ENCODE measurements around the gene TBC1D3B.
"Not testable (repeated sequence)": the region's sequence is repeated elsewhere in the genome, so short reads cannot be mapped to it uniquely, and the experiment has no call there.

The TBC1D3B gene

DNA sequence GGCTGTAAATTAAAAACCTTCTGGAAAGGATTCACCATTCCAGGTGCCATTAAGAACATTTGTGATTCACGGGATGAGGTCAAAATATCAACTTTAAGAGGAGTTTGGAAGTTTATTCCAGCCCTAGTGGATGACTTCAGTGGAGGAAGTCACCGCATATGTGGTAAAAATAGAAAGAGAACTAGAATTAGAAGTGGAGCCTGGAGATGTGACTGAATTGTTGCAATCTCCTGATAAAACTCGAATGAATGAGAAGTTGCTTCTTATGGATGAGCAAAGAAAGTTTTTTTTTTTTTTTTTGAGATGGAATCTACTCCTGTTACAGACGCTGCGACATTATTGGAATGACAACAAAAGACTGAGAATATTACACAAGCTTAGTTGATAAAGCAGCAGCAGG is 46.1 kb downstream of the TBC1D3B start:
- Histone ChIP-seq H3K9ac (ENCODE audit: low read length in 5 of 5) (no peak overlapping the region), H3K27ac (ENCODE audit: low read depth, low read length) (no peak overlapping the region), H3K4me1 (ENCODE audit: control insufficient read depth in 5 of 5, insufficient read depth in 5 of 5, low read length in 5 of 5) (peaks cover 0 to 16% (median 0%) of the 10 kb centered on the region in 5 donors)

DNA sequence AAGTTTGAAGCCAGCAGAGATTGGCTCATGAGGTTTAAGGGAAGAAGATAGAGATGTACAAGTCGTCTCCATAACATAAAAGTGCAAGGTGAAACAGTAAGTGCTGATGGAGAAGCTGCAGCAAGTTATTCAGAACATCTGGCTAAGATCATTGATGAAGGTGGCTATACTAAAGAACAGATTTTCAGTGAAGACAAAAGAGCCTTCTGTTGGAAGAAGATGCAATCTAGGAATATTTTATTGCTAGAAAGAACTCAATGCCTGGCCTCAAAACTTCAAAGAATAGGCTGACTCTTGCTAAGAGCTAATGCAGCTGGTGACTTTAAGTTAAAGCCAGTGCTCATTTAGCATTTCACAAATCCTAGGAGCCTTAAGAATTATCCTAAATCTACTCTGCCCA is 46.8 kb downstream of the TBC1D3B start:
- no peak overlapping the region for H3K27ac ChIP-seq (ENCODE audit: low read depth, low read length)
- no peak overlapping the region for H3K9ac ChIP-seq (ENCODE audit: low read length in 5 of 5)
- H3K9me3 ChIP-seq (ENCODE audit: control insufficient read depth in 5 of 5, low read length in 5 of 5) = peaks cover 5 to 21% (median 17%) of the 10 kb centered on the region in 5 donors
- H3K4me3 ChIP-seq (ENCODE audit: low read depth in 1 of 5, low read length in 5 of 5) = no peak overlapping the region
- H3K36me3 ChIP-seq (ENCODE audit: control insufficient read depth in 5 of 5, insufficient read depth in 5 of 5, low read length in 5 of 5) = no peaks in the 10 kb centered on the region
- H3K27me3 ChIP-seq (ENCODE audit: control insufficient read depth in 5 of 5, insufficient read depth in 4 of 5, low read length in 5 of 5) = peaks cover 0 to 5% (median 0%) of the 10 kb centered on the region in 5 donors
- peaks cover 0 to 16% (median 0%) of the 10 kb centered on the region in 5 donors for H3K4me1 ChIP-seq (ENCODE audit: control insufficient read depth in 5 of 5, insufficient read depth in 5 of 5, low read length in 5 of 5)

More for the DNA sequence above, 46.1 kb downstream of the TBC1D3B start:
- H3K36me3 ChIP-seq (ENCODE audit: control insufficient read depth in 5 of 5, insufficient read depth in 5 of 5, low read length in 5 of 5) = no peaks in the 10 kb centered on the region
- H3K4me3 ChIP-seq (ENCODE audit: low read depth in 1 of 5, low read length in 5 of 5) = no peak overlapping the region
- peaks cover 0 to under 1% (median 0%) of the 10 kb centered on the region in 5 donors for H3K27me3 ChIP-seq (ENCODE audit: control insufficient read depth in 5 of 5, insufficient read depth in 4 of 5, low read length in 5 of 5)
- peaks cover 2 to 15% (median 9%) of the 10 kb centered on the region in 5 donors for H3K9me3 ChIP-seq (ENCODE audit: control insufficient read depth in 5 of 5, low read length in 5 of 5)

DNA sequence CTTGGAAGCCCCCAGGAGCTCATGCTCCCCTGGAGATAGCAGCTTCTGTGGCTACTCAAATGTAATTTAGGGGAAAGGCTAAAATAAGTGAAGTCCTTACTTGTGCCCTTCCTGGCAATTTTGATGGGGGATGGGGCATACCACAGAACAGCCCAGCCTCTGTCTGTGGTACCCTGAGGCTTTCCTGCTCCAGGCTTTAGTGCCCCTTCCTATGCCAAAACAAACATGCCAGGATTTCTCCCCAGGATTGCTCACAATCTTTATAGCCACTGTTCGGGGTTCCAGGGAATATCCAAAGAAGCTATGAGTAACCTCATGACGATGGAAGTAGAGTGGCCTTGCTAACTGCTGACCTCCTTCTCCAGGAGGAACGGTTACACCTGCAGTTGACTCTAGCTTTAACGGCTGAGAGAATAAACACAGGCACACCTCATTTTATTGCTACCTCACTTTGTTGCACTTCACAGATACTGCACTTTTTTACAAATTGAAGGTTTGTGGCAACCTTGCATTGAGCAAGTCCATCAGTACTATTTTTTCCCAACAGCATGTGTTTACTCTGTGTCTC is 47.9 kb downstream of the TBC1D3B start:
- no peak overlapping the region for H3K9ac ChIP-seq (ENCODE audit: low read length in 5 of 5)
- H3K27ac ChIP-seq (ENCODE audit: low read depth, low read length) = no peak overlapping the region
- H3K27me3 ChIP-seq (ENCODE audit: control insufficient read depth in 5 of 5, insufficient read depth in 4 of 5, low read length in 5 of 5) = peaks cover 0 to 5% (median 0%) of the 10 kb centered on the region in 5 donors
- H3K9me3 ChIP-seq (ENCODE audit: control insufficient read depth in 5 of 5, low read length in 5 of 5) = peaks cover 5 to 21% (median 17%) of the 10 kb centered on the region in 5 donors
- peaks cover 0 to 11% (median 0%) of the 10 kb centered on the region in 5 donors for H3K4me1 ChIP-seq (ENCODE audit: control insufficient read depth in 5 of 5, insufficient read depth in 5 of 5, low read length in 5 of 5)
- H3K36me3 ChIP-seq (ENCODE audit: control insufficient read depth in 5 of 5, insufficient read depth in 5 of 5, low read length in 5 of 5) = no peaks in the 10 kb centered on the region
- no peak overlapping the region for H3K4me3 ChIP-seq (ENCODE audit: low read depth in 1 of 5, low read length in 5 of 5)

DNA sequence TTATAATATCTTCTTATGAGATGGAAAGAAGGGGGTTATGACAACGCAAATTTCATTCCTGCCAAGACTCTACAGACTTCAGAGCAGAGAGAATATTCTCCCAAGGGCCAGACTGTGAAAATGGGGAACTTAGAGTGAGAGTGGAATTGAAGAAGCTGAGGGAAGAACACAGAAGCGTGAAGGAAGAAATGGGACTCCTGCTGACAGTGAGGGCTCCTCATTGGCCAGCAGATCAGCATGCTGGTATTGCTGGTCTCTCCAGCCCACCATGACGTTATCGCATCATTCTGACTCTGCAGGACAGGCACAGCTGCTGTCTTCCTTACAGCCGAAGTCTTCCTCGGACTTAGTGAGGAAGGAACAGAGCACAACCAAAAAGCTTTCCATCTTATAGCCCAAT is 48.5 kb downstream of the TBC1D3B start:
- Histone ChIP-seq H3K36me3 (ENCODE audit: control insufficient read depth in 5 of 5, insufficient read depth in 5 of 5, low read length in 5 of 5) (no peaks in the 10 kb centered on the region), H3K27ac (ENCODE audit: low read depth, low read length) (no peak overlapping the region), H3K4me3 (ENCODE audit: low read depth in 1 of 5, low read length in 5 of 5) (no peak overlapping the region), H3K9me3 (ENCODE audit: control insufficient read depth in 5 of 5, low read length in 5 of 5) (peaks cover 5 to 21% (median 17%) of the 10 kb centered on the region in 5 donors), H3K9ac (ENCODE audit: low read length in 5 of 5) (no peak overlapping the region), H3K27me3 (ENCODE audit: control insufficient read depth in 5 of 5, insufficient read depth in 4 of 5, low read length in 5 of 5) (peaks cover 0 to 5% (median 0%) of the 10 kb centered on the region in 5 donors), H3K4me1 (ENCODE audit: control insufficient read depth in 5 of 5, insufficient read depth in 5 of 5, low read length in 5 of 5) (peaks cover 0 to 5% (median 0%) of the 10 kb centered on the region in 5 donors)

DNA sequence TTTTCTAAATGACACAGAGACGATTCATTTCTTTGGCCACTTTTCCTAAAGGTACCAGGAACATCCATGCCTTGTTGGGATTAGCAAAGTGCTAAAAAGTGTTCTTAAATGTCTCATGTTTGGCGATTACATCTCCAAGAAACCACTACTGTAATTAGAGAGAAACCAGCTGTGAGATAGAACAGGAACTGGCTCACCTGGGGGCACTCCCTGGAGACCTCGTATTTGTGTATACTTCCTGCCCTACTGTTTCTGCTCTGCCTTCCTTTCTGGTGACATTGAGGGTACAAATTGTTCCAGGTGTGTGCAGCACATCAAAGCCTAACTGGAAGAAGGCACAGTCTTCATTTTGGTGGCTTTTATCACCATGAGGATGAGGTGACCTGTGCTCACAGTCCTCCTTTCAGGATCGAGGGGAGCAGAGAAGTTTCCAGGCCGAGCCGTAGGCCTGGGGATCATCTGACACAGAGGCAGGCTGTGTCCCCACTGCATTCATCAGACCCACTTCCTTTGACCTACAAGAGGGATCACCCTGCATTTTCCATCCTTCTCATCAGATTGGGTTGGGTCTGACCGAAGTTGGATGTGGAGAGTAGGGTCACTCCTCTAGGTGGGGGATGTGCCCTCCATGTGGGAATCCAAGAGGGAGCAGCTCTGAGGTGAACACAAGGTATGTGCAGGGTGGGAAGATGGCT is 49.1 kb downstream of the TBC1D3B start:
- Histone ChIP-seq H3K9ac (ENCODE audit: low read length in 5 of 5) (no peak overlapping the region), H3K4me1 (ENCODE audit: control insufficient read depth in 5 of 5, insufficient read depth in 5 of 5, low read length in 5 of 5) (no peaks in the 10 kb centered on the region), H3K27ac (ENCODE audit: low read depth, low read length) (no peak overlapping the region), H3K36me3 (ENCODE audit: control insufficient read depth in 5 of 5, insufficient read depth in 5 of 5, low read length in 5 of 5) (no peaks in the 10 kb centered on the region), H3K9me3 (ENCODE audit: control insufficient read depth in 5 of 5, low read length in 5 of 5) (peaks cover 5 to 21% (median 17%) of the 10 kb centered on the region in 5 donors), H3K4me3 (ENCODE audit: low read depth in 1 of 5, low read length in 5 of 5) (no peak overlapping the region), H3K27me3 (ENCODE audit: control insufficient read depth in 5 of 5, insufficient read depth in 4 of 5, low read length in 5 of 5) (peaks cover 0 to 5% (median 0%) of the 10 kb centered on the region in 5 donors)

DNA sequence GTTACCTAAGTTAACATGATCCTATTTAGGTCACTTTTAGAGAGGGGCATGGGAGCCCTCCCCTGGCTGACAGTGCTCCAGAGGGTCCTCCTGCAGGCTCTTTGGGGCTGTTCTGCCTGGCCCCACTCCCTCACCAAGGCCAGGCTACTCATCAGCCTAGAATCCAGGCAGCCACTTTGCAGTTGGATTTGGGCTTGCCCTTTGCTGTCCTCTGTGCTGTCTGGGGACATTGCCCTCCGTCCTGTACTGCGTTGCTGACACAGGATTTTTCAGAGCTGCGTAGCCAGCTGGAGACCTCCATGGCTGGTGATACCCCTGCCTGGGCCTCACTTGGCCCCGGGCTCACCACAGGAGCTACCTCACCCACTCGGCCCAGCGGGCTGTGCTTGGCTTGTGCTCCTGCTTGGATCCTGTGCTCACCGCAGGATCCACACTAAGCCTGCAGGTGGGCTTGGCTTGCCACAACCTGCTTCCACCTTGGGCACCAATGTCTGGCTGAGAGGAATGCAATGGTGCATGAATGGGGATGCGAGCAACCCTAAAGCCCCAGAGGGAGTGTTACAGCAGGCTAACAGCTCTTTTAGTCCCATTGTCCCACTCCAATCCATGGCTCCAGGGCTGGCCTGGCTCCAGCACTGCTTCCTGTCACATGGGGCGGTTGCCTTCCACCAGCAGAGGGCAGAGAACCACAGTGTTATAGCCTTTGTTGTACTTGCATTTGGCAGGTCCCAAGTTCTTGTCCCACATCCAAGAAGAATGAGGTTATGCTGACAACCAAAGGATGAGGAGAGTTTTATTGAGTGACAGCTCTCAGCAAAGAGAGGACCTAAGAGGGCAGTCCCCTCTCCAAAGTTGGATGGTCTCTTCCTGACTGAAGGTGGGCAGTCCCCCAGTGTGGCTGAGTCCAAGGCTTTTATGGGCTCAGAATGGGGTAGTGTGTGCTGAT is 51.3 kb downstream of the TBC1D3B start:
- Histone ChIP-seq H3K27ac (ENCODE audit: low read depth, low read length) (no peak overlapping the region), H3K36me3 (ENCODE audit: control insufficient read depth in 5 of 5, insufficient read depth in 5 of 5, low read length in 5 of 5) (no peaks in the 10 kb centered on the region), H3K4me1 (ENCODE audit: control insufficient read depth in 5 of 5, insufficient read depth in 5 of 5, low read length in 5 of 5) (no peaks in the 10 kb centered on the region), H3K9me3 (ENCODE audit: control insufficient read depth in 5 of 5, low read length in 5 of 5) (peaks cover 5 to 21% (median 19%) of the 10 kb centered on the region in 5 donors), H3K9ac (ENCODE audit: low read length in 5 of 5) (no peak overlapping the region), H3K4me3 (ENCODE audit: low read depth in 1 of 5, low read length in 5 of 5) (peak overlapping the region in 3 of 5 donors; percentile 7 to 27 (median 17)), H3K27me3 (ENCODE audit: control insufficient read depth in 5 of 5, insufficient read depth in 4 of 5, low read length in 5 of 5) (peaks cover 0 to 5% (median 0%) of the 10 kb centered on the region in 5 donors)

DNA sequence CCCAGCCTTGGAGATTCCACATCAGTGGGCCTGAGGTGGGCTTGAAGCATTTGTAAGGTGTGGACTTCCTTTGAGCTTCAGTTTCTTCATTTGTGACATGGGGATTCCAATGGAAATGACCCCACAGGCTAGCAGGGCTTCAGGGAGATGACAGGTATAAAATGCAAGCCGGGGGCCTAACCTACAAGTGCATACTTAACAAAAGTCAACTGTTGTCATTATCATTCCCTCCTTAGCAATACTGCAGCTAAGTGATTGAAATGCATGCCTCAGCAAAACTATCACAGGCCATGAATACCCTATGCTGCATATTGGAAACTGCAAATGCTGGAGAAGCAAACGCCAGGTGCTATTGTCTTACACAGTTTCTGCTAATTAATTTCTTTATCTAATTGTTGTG is 53.0 kb downstream of the TBC1D3B start:
- Histone ChIP-seq H3K9ac (ENCODE audit: low read length in 5 of 5) (no peak overlapping the region), H3K9me3 (ENCODE audit: control insufficient read depth in 5 of 5, low read length in 5 of 5) (peaks cover 5 to 21% (median 19%) of the 10 kb centered on the region in 5 donors), H3K4me1 (ENCODE audit: control insufficient read depth in 5 of 5, insufficient read depth in 5 of 5, low read length in 5 of 5) (no peaks in the 10 kb centered on the region), H3K4me3 (ENCODE audit: low read depth in 1 of 5, low read length in 5 of 5) (no peak overlapping the region), H3K27ac (ENCODE audit: low read depth, low read length) (no peak overlapping the region), H3K27me3 (ENCODE audit: control insufficient read depth in 5 of 5, insufficient read depth in 4 of 5, low read length in 5 of 5) (peaks cover 0 to 5% (median 0%) of the 10 kb centered on the region in 5 donors), H3K36me3 (ENCODE audit: control insufficient read depth in 5 of 5, insufficient read depth in 5 of 5, low read length in 5 of 5) (no peaks in the 10 kb centered on the region)

DNA sequence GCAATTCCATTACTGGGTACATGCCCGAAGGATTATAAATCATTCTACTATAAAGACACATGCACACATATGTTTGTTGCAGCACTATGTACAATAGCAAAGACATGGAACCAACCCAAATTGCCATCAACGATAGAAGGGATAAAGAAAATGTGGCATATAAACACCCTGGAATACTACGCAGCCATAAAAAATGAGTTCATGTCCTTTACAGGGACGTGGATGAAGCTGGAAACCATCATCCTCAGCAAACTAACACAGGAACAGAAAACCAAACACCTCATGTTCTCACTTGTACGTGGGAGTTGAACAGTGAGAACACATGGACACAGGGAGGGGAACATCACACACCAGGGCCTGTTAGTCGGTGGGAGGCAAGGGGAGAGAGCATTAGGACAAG is 55.3 kb downstream of the TBC1D3B start:
- not testable (repeated sequence) for H3K27me3 ChIP-seq (ENCODE audit: control insufficient read depth in 5 of 5, insufficient read depth in 4 of 5, low read length in 5 of 5); H3K9ac ChIP-seq (ENCODE audit: low read length in 5 of 5); H3K36me3 ChIP-seq (ENCODE audit: control insufficient read depth in 5 of 5, insufficient read depth in 5 of 5, low read length in 5 of 5); H3K27ac ChIP-seq (ENCODE audit: low read depth, low read length); H3K4me3 ChIP-seq (ENCODE audit: low read depth in 1 of 5, low read length in 5 of 5); H3K4me1 ChIP-seq (ENCODE audit: control insufficient read depth in 5 of 5, insufficient read depth in 5 of 5, low read length in 5 of 5)
- peaks cover 5 to 18% (median 15%) of the 10 kb centered on the region in 5 donors for H3K9me3 ChIP-seq (ENCODE audit: control insufficient read depth in 5 of 5, low read length in 5 of 5)

DNA sequence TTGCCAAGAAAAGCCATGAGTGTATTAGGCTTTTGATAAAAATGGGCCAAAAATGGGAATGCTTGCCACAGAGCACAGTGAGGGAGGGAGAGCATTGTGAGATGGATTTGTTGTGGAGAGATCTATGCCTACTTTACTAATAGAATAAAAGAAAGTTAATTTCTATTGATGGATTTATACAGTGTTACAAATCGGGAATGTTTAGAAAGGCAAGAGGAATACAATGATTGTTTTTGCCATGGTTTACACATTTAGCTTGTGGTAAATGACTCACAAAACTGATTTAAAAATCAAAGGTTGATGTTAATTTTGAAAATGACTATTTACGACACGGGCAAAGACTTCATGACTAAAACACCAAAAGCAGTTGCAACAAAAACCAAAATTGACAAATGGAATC is 56.2 kb downstream of the TBC1D3B start:
- Histone ChIP-seq H3K36me3 (ENCODE audit: control insufficient read depth in 5 of 5, insufficient read depth in 5 of 5, low read length in 5 of 5) (no peaks in the 10 kb centered on the region), H3K27me3 (ENCODE audit: control insufficient read depth in 5 of 5, insufficient read depth in 4 of 5, low read length in 5 of 5) (peaks cover 0 to 4% (median 0%) of the 10 kb centered on the region in 5 donors), H3K4me1 (ENCODE audit: control insufficient read depth in 5 of 5, insufficient read depth in 5 of 5, low read length in 5 of 5) (no peaks in the 10 kb centered on the region), H3K4me3 (ENCODE audit: low read depth in 1 of 5, low read length in 5 of 5) (no peak overlapping the region), H3K9ac (ENCODE audit: low read length in 5 of 5) (no peak overlapping the region), H3K27ac (ENCODE audit: low read depth, low read length) (no peak overlapping the region), H3K9me3 (ENCODE audit: control insufficient read depth in 5 of 5, low read length in 5 of 5) (peaks cover 3 to 9% (median 6%) of the 10 kb centered on the region in 5 donors)

Measured in subcutaneous abdominal adipose tissue (tissue), 5 donors.